ENCODE measurements around the gene ZNF469.

DNA sequence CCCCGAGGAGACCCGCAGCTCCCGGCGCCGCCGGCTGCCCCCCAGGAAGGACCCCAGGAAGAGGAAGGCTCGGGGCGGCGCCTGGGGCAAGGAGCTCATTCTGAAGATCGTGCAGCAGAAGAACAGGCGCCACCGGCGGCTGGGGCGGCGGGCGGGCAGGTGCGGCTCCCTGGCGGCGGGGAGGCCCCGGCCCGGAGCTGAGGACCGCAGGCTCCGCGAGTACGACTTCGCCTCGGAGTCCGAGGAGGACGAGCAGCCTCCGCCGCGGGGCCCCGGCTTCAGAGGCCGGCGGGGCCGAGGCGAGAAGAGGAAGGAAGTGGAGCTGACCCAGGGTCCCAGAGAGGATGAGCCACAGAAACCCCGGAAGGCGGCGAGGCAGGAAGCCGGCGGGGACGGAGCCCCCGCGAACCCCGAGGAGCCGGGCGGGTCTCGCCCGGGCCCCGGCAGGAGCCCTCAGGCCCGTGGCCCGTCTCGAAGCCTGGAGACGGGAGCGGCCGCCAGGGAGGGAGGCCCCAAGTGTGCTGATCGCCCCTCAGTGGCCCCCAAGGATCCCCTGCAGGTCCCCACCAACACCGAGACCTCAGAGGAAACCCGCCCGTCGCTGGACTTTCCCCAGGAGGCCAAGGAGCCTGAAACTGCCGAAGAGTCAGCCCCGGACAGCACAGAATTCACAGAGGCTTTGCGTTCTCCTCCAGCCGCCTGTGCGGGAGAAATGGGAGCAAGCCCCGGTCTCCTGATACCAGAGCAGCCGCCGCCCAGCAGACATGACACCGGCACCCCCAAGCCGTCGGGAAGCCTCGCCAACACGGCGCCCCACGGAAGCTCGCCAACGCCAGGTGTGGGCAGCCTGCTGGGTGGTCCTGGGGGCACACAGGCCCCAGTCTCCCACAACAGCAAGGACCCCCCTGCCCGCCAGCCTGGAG lies 48.0 kb downstream of the ZNF469 start:
- TF ChIP-seq, protein P1, sequence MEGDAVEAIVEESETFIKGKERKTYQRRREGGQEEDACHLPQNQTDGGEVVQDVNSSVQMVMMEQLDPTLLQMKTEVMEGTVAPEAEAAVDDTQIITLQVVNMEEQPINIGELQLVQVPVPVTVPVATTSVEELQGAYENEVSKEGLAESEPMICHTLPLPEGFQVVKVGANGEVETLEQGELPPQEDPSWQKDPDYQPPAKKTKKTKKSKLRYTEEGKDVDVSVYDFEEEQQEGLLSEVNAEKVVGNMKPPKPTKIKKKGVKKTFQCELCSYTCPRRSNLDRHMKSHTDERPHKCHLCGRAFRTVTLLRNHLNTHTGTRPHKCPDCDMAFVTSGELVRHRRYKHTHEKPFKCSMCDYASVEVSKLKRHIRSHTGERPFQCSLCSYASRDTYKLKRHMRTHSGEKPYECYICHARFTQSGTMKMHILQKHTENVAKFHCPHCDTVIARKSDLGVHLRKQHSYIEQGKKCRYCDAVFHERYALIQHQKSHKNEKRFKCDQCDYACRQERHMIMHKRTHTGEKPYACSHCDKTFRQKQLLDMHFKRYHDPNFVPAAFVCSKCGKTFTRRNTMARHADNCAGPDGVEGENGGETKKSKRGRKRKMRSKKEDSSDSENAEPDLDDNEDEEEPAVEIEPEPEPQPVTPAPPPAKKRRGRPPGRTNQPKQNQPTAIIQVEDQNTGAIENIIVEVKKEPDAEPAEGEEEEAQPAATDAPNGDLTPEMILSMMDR (IDR thresholded peaks at IDR 0.05; ENCODE audit: borderline replicate concordance, extremely low read depth, low read length, poor library complexity, severe bottlenecking): no peak
- TF ChIP-seq EZH2 (IDR thresholded peaks at IDR 0.05; ENCODE audit: borderline replicate concordance, low read depth, low read length, severe bottlenecking): peak; percentile 70
